H1 (cell line): ENCODE measurements around the gene ATCAY. TPM values are rescaled to one million over a fixed set of nuclear protein-coding genes. Genes with fewer than 3 reads are reported as not detected.

Experiments used
- CTCF ChIA-PET: fragments of 300-600 bp; sonication (Branson Sonifier 250); formaldehyde crosslinking; loops from one replicate; lab custom pipeline; 2021; ENCODE audit not compliant: partially characterized antibody; lab: Charles Lee
- POLR2A ChIA-PET: fragments of 300-600 bp; sonication (Branson Sonifier 250); formaldehyde crosslinking; loops from one replicate; lab custom pipeline; 2021; ENCODE audit warnings: inconsistent platforms; ENCODE audit not compliant: partially characterized antibody; lab: Charles Lee
- DNase-seq, 2 experiments: peaks; one replicate each; pipeline versions ENCODE4 v3.0.0 to v3.0.0-alpha.2; 2010 to 2022; ENCODE audit warnings: low spot score in 2 of 2, low read depth in 1 of 2, mixed read lengths in 1 of 2
- FAIRE-seq: peaks from 2 replicates; lab custom pipeline; 2011; peaks lifted over from hg19 to GRCh38; lab: Jason Lieb, UNC
- H2AFZ ChIP-seq: 2 replicates; pipeline ENCODE4 v1.8.1; 2012; ENCODE audit warnings: low read length, inconsistent platforms
- H2AK5ac ChIP-seq: 2 replicates; pipeline ENCODE4 v1.6.1; 2013; ENCODE audit warnings: low read depth, low read length
- H2BK120ac ChIP-seq: replicated peaks from 2 replicates; pipeline ENCODE3; 2013; ENCODE audit warnings: low read depth, low read length, inconsistent platforms
- H2BK12ac ChIP-seq: 2 replicates; pipeline ENCODE4 v1.6.1; 2013; ENCODE audit warnings: low read depth, low read length
- H2BK15ac ChIP-seq: 2 replicates; pipeline ENCODE4 v1.6.1; 2013; ENCODE audit warnings: low read length
- H2BK20ac ChIP-seq: 2 replicates; pipeline ENCODE4 v1.6.1; 2013; ENCODE audit warnings: low read length
- H2BK5ac ChIP-seq: 2 replicates; pipeline ENCODE4 v1.6.1; 2013; ENCODE audit warnings: low read depth, low read length
- H3K14ac ChIP-seq: 2 replicates; pipeline ENCODE4 v1.6.1; 2013; ENCODE audit warnings: inconsistent platforms; ENCODE audit not compliant: insufficient read length
- H3K18ac ChIP-seq: 2 replicates; pipeline ENCODE4 v1.6.1; 2013; ENCODE audit warnings: low read length; ENCODE audit errors: extremely low read depth
- H3K23ac ChIP-seq: 2 replicates; pipeline ENCODE4 v1.6.1; 2013; ENCODE audit warnings: inconsistent platforms; ENCODE audit not compliant: insufficient read length
- H3K23me2 ChIP-seq: 2 replicates; pipeline ENCODE4 v1.6.1; 2013; ENCODE audit warnings: low read depth, low read length
- H3K27ac ChIP-seq: 2 replicates; pipeline ENCODE4 v1.6.1; 2011; ENCODE audit warnings: low read depth, low read length, inconsistent platforms
- H3K27me3 ChIP-seq, 4 experiments: replicated peaks in 1 of 4; 1 replicate in 1 of 4; 2 replicates in 3 of 4; pipeline versions ENCODE4 v1.6.1 to v1.8.1; 2011 to 2013; ENCODE audit warnings: low read length in 3 of 4, mild to moderate bottlenecking in 3 of 4, inconsistent platforms in 2 of 4, mixed read lengths in 2 of 4, moderate library complexity in 1 of 4; ENCODE audit not compliant: control insufficient read depth in 3 of 4, insufficient read depth in 3 of 4; ENCODE audit errors: extremely low read depth in 1 of 4
- H3K36me3 ChIP-seq, 4 experiments: 2 replicates each; pipeline versions ENCODE4 v1.6.1 to v1.8.1; 2011 to 2013; ENCODE audit warnings: mild to moderate bottlenecking in 4 of 4, low read length in 3 of 4, moderate library complexity in 2 of 4, control low read depth in 1 of 4, inconsistent platforms in 1 of 4; ENCODE audit not compliant: insufficient read depth in 4 of 4, control insufficient read depth in 2 of 4
- H3K4ac ChIP-seq: replicated peaks from 2 replicates; pipeline ENCODE3; 2013; ENCODE audit warnings: low read length, low read depth, mixed read lengths, inconsistent platforms; ENCODE audit not compliant: insufficient read length
- H3K4me1 ChIP-seq, 4 experiments: replicated peaks in 1 of 4; 1 replicate in 1 of 4; 2 replicates in 3 of 4; pipeline versions ENCODE4 v1.6.1 to v1.8.1; 2011 to 2013; ENCODE audit warnings: low read length in 3 of 4, inconsistent platforms in 2 of 4, mixed read lengths in 1 of 4; ENCODE audit not compliant: insufficient read depth in 4 of 4, control insufficient read depth in 3 of 4
- H3K4me2 ChIP-seq, 2 experiments: 2 replicates each; pipeline versions ENCODE4 v1.6.1 to v1.8.1; 2011 to 2013; ENCODE audit warnings: low read depth in 2 of 2, low read length in 2 of 2, control low read depth in 1 of 2, inconsistent platforms in 1 of 2, mild to moderate bottlenecking in 1 of 2; ENCODE audit not compliant: insufficient read depth in 1 of 2
- H3K4me3 ChIP-seq, 4 experiments: fragments of 200-600, 300-600 bp in 1 of 4; sonication (generic), shearing (Covaris generic), sonication (Bioruptor Twin) in 1 of 4; 2 replicates each; pipeline versions ENCODE4 v1.5.1 to v1.8.1; 2011 to 2016; ENCODE audit warnings: low read length in 4 of 4, low read depth in 3 of 4, control low read depth in 2 of 4, inconsistent platforms in 2 of 4, mild to moderate bottlenecking in 2 of 4, mixed read lengths in 1 of 4, moderate library complexity in 1 of 4; ENCODE audit not compliant: insufficient read depth in 2 of 4; ENCODE audit errors: extremely low read depth in 1 of 4
- H3K56ac ChIP-seq: replicated peaks from 2 replicates; pipeline ENCODE3; 2013; ENCODE audit warnings: low read depth, mild to moderate bottlenecking, mixed read lengths, low read length, inconsistent platforms; ENCODE audit not compliant: insufficient read length
- H3K79me1 ChIP-seq: 2 replicates; pipeline ENCODE4 v1.6.1; 2013; ENCODE audit warnings: low read depth, low read length, control low read depth
- H3K79me2 ChIP-seq, 2 experiments: 2 replicates each; pipeline versions ENCODE4 v1.6.1 to v1.8.1; 2012 to 2013; ENCODE audit warnings: low read length in 2 of 2, mild to moderate bottlenecking in 2 of 2, inconsistent platforms in 1 of 2; ENCODE audit not compliant: insufficient read depth in 2 of 2, control insufficient read depth in 1 of 2
- H3K9ac ChIP-seq, 4 experiments: replicated peaks in 1 of 4; 1 replicate in 1 of 4; 2 replicates in 3 of 4; pipeline versions ENCODE4 v1.6.1 to v1.8.1; 2011 to 2013; ENCODE audit warnings: low read depth in 3 of 4, low read length in 3 of 4, control low read depth in 2 of 4, mild to moderate bottlenecking in 2 of 4, moderate library complexity in 2 of 4, inconsistent platforms in 1 of 4; ENCODE audit errors: extremely low read depth in 1 of 4
- H3K9me3 ChIP-seq, 2 experiments: 2 replicates each; pipeline versions ENCODE4 v1.6.1 to v1.8.1; 2012 to 2013; ENCODE audit warnings: mild to moderate bottlenecking in 2 of 2, moderate library complexity in 2 of 2, control low read depth in 1 of 2, inconsistent platforms in 1 of 2, low read depth in 1 of 2, low read length in 1 of 2, mixed read lengths in 1 of 2; ENCODE audit not compliant: insufficient read depth in 2 of 2
- H4K20me1 ChIP-seq, 2 experiments: replicated peaks in 1 of 2; 2 replicates each; pipeline versions ENCODE3 to v1.8.1; 2011 to 2013; ENCODE audit warnings: inconsistent platforms in 2 of 2, low read length in 2 of 2, mild to moderate bottlenecking in 1 of 2; ENCODE audit not compliant: insufficient read depth in 2 of 2, control insufficient read depth in 1 of 2
- H4K5ac ChIP-seq: 2 replicates; pipeline ENCODE4 v1.6.1; 2013; ENCODE audit warnings: low read length, low read depth, mixed read lengths, inconsistent platforms; ENCODE audit not compliant: insufficient read length
- H4K8ac ChIP-seq: 2 replicates; pipeline ENCODE4 v1.8.0; 2013; ENCODE audit warnings: mild to moderate bottlenecking, moderate library complexity, low read length, inconsistent platforms; ENCODE audit not compliant: insufficient read depth; ENCODE audit errors: extremely low read depth
- H4K91ac ChIP-seq: replicated peaks from 2 replicates; pipeline ENCODE3; 2013; ENCODE audit warnings: low read length, mixed read lengths, inconsistent platforms; ENCODE audit not compliant: insufficient read length
- KDM1A ChIP-seq: fragments of 200-600, 300-600 bp; sonication (generic); IDR thresholded peaks from 2 replicates; pipeline ENCODE4 v1.7.1; 2016; ENCODE audit warnings: mild to moderate bottlenecking, low read length, borderline replicate concordance
- TAF7 ChIP-seq: optimal IDR thresholded peaks from 2 replicates; pipeline ENCODE3; 2011; ENCODE audit warnings: low read depth, mild to moderate bottlenecking, inconsistent platforms, low read length, moderate library complexity, borderline replicate concordance
- WGBS, 2 experiments: shearing (Covaris generic) in 1 of 2; methylation state at CpG; one replicate each; pipeline versions ENCODE4 v1.1.6 to v1.1.7; 2013 to 2015; ENCODE audit warnings: low lambda C conversion rate in 2 of 2, mixed read lengths in 2 of 2, inconsistent platforms in 1 of 2, low coverage in 1 of 2, missing lambda C conversion rate in 1 of 2; ENCODE audit not compliant: insufficient replicate concordance in 2 of 2, insufficient coverage in 1 of 2, insufficient read length in 1 of 2; ENCODE audit errors: extremely low coverage in 1 of 2, missing lambda C conversion rate in 1 of 2; 5-methylcytosine and 5-hydroxymethylcytosine counted together
- polyA plus RNA-seq, 7 experiments: library from polyadenylated mRNA; depleted of rRNA in 3 of 7; stranded (reverse) in 5 of 7; unstranded in 2 of 7; fragments of >200 nt in 5 of 7; fragments of 200-250 nt in 2 of 7; gene quantifications; 1 replicate in 5 of 7; 2 replicates in 1 of 7; 4 replicates in 1 of 7; pipeline versions ENCODE4 v1.2.1 to v1.2.3, GENCODE V29; 2011 to 2013; ENCODE audit warnings: missing spikeins in 2 of 7, mixed read lengths in 2 of 7
- total RNA-seq: library from RNA; stranded (reverse); fragmentation: NEBNext Ultra II Directional; extraction: Animal tissue kit (Norgen Biotek cat#: 25700); gene quantifications from 2 replicates; pipeline ENCODE4 v1.2.1, GENCODE V29; 2021

ATCAY gene
- total and polyA plus RNA-seq, 2 of the 8 experiments (the other 6 are each of a cell fraction or from before 2014, with no cell fraction given): 24.4 to 33.8 TPM

DNA sequence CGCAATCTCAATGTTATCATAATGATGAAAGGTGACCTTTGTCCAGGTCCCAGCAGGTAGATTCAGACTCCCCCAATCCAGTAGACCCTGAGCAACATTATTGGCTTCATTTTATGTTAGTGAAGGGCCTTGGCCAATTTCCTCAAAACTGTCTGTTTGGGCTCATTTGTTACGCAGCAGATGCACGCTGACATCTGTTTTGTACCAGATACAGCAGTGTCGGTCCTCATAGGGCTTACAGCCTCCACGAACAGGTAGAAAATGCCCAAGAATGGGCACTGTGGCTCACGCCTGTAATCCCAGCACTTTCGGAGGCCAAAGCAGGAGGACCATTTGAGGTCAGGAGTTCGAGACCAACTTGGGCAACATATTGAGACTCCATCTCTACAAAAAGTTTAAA lies 39.3 kb downstream of the ATCAY start:
- Histone ChIP-seq H3K4me3 (no peak overlapping the region), H3K23ac (no peak overlapping the region), H2BK12ac (no peak overlapping the region), H3K23me2 (peaks cover 10% of the 10 kb centered on the region; the same call in 1 of the 2 replicates), H3K4ac (no peak overlapping the region), H3K4me1 (no peaks in the 10 kb centered on the region), H4K5ac (no peak overlapping the region), H3K18ac (no peak overlapping the region), H3K27ac (no peak overlapping the region), H3K79me1 (no peaks in the 10 kb centered on the region), H2BK15ac (no peak overlapping the region), H3K9me3 (peaks cover 4% of the 10 kb centered on the region in 2 experiments; a peak in 1 of 4 replicates), H4K8ac (no peak overlapping the region), H3K27me3 (no peaks in the 10 kb centered on the region), H4K20me1 (peaks cover 0 to 8% of the 10 kb centered on the region in 2 experiments), H2AFZ (no peak overlapping the region), H3K56ac (no peak overlapping the region), H2BK120ac (no peak overlapping the region), H3K9ac (no peak overlapping the region), H3K36me3 (peaks cover 10 to 38% (median 29%) of the 10 kb centered on the region in 4 experiments; a peak in 7 of 8 replicates), H4K91ac (no peak overlapping the region), H3K79me2 (no peaks in the 10 kb centered on the region), H3K4me2 (no peak overlapping the region), H3K14ac (no peak overlapping the region), H2AK5ac (no peak overlapping the region), H2BK20ac (no peak overlapping the region), H2BK5ac (no peak overlapping the region)
- ChIA-PET CTCF (interaction anchor here (0.6 kb wide), 1 partner anchor 9 kb away, joined by 3 read pairs; no protein-coding TSS in a partner anchor), POLR2A (no interaction called here)
- FAIRE-seq (no peak), DNase-seq (no peak)
- WGBS, 2 experiments: 91% methylated on average over 8 of the region's 8 CpGs; no CpG with 5 or more reads in 1 of the 2 experiments
- 0 out of 2 replicates have a peak, but pooled peaks have one; percentile 17 for TF ChIP-seq KDM1A
- no peak for TF ChIP-seq TAF7
